ENCODE data around the gene CACNA1I.

Gene CACNA1I

GRCh38 chr22:39536711-39537110 lies 33.8 kb upstream of the CACNA1I start:
- Histone ChIP-seq H3K36me3 (ENCODE audit: low read length) (no peaks in the 10 kb centered on the region), H3K27me3 (ENCODE audit: low read length) (no peaks in the 10 kb centered on the region), H3K4me2 (ENCODE audit: low read depth, low read length, poor library complexity, severe bottlenecking) (no peak overlapping the region), H2AFZ (ENCODE audit: low read depth, low read length, severe bottlenecking) (no peak overlapping the region), H3K9ac (ENCODE audit: low read length) (no peak overlapping the region), H4K20me1 (ENCODE audit: low read depth, low read length) (no peaks in the 10 kb centered on the region), H3K79me2 (ENCODE audit: insufficient read depth, low read length) (peaks cover 8% of the 10 kb centered on the region), H3K27ac (ENCODE audit: low read depth, low read length) (no peak overlapping the region), H3K9me2 (replicated peaks; ENCODE audit: insufficient read depth, low read length) (no peaks in the 10 kb centered on the region), H3K9me3 (ENCODE audit: insufficient read depth, low read length) (no peaks in the 10 kb centered on the region), H3F3A (ENCODE audit: insufficient read depth) (peaks cover 5% of the 10 kb centered on the region; the same call in 1 of the 2 replicates), H3K4me3 (ENCODE audit: insufficient read depth, low read length, poor library complexity, severe bottlenecking) (no peak overlapping the region)
- TF ChIP-seq EZH2phosphoT487 (conservative IDR thresholded peaks at IDR 0.05; ENCODE audit: low read length): no peak
- TF ChIP-seq, protein P1, sequence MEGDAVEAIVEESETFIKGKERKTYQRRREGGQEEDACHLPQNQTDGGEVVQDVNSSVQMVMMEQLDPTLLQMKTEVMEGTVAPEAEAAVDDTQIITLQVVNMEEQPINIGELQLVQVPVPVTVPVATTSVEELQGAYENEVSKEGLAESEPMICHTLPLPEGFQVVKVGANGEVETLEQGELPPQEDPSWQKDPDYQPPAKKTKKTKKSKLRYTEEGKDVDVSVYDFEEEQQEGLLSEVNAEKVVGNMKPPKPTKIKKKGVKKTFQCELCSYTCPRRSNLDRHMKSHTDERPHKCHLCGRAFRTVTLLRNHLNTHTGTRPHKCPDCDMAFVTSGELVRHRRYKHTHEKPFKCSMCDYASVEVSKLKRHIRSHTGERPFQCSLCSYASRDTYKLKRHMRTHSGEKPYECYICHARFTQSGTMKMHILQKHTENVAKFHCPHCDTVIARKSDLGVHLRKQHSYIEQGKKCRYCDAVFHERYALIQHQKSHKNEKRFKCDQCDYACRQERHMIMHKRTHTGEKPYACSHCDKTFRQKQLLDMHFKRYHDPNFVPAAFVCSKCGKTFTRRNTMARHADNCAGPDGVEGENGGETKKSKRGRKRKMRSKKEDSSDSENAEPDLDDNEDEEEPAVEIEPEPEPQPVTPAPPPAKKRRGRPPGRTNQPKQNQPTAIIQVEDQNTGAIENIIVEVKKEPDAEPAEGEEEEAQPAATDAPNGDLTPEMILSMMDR (IDR thresholded peaks at IDR 0.05; ENCODE audit: insufficient read depth, low read length, poor library complexity, severe bottlenecking): no peak

DNA sequence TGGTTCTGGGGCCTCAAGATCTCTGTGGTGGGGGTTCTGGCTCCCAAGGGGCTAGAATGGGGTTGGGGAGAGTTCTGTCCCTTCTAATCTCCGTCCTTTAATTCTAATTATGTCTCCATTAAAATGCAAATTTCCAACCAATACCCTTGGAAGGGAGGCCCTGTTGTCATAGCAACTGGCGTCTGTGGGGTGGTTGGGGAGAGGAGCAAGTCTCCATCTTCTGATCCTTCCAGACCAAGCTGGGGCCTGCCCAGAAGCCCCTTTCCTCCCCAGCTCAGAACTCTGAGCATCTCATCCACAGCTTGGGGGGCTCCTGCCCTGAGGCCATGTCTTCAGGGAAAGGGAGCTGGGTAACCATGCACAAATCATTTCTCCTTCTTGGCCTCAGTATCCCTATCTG lies 32.6 kb upstream of the CACNA1I start:
- Histone ChIP-seq H3K9ac (ENCODE audit: low read length) (no peak overlapping the region), H2AFZ (ENCODE audit: low read depth, low read length, severe bottlenecking) (no peak overlapping the region), H3F3A (ENCODE audit: insufficient read depth) (peaks cover 5% of the 10 kb centered on the region; the same call in 1 of the 2 replicates), H3K9me2 (replicated peaks; ENCODE audit: insufficient read depth, low read length) (no peaks in the 10 kb centered on the region), H3K4me3 (ENCODE audit: insufficient read depth, low read length, poor library complexity, severe bottlenecking) (no peak overlapping the region), H3K4me2 (ENCODE audit: low read depth, low read length, poor library complexity, severe bottlenecking) (no peak overlapping the region), H3K9me3 (ENCODE audit: insufficient read depth, low read length) (no peaks in the 10 kb centered on the region), H3K36me3 (ENCODE audit: low read length) (no peaks in the 10 kb centered on the region), H3K27ac (ENCODE audit: low read depth, low read length) (no peak overlapping the region), H3K79me2 (ENCODE audit: insufficient read depth, low read length) (no peaks in the 10 kb centered on the region), H3K27me3 (ENCODE audit: low read length) (no peaks in the 10 kb centered on the region), H4K20me1 (ENCODE audit: low read depth, low read length) (no peaks in the 10 kb centered on the region)
- TF ChIP-seq, protein P1 (IDR thresholded peaks at IDR 0.05; ENCODE audit: insufficient read depth, low read length, poor library complexity, severe bottlenecking): no peak
- TF ChIP-seq EZH2phosphoT487 (conservative IDR thresholded peaks at IDR 0.05; ENCODE audit: low read length): no peak

DNA sequence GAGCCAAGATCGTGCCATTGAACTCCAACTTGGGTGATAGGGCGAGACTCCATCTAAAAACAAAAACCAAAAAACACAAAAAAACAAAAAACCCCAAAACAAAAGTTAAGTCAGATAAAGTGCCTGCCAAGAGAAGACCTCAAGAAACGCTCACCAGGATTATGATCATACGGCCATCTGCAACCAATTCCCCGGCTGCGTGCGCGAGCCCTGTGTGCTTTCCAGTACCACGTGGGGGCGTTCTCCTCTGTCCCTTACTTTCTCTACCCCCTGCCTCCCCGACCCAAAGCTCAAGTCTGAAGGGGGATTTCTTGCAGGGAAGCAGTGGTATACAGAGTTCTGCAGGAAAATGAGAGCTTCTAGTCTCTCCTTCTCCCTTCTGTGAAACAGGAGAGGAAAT lies 27.5 kb upstream of the CACNA1I start:
- Histone ChIP-seq H3K27ac (ENCODE audit: low read depth, low read length) (no peak overlapping the region), H3K4me3 (ENCODE audit: insufficient read depth, low read length, poor library complexity, severe bottlenecking) (no peak overlapping the region), H3K4me2 (ENCODE audit: low read depth, low read length, poor library complexity, severe bottlenecking) (no peak overlapping the region), H4K20me1 (ENCODE audit: low read depth, low read length) (no peaks in the 10 kb centered on the region), H3K9ac (ENCODE audit: low read length) (no peak overlapping the region), H3F3A (ENCODE audit: insufficient read depth) (no peaks in the 10 kb centered on the region), H3K27me3 (ENCODE audit: low read length) (no peaks in the 10 kb centered on the region), H3K79me2 (ENCODE audit: insufficient read depth, low read length) (no peaks in the 10 kb centered on the region), H2AFZ (ENCODE audit: low read depth, low read length, severe bottlenecking) (no peak overlapping the region), H3K9me2 (replicated peaks; ENCODE audit: insufficient read depth, low read length) (no peaks in the 10 kb centered on the region), H3K36me3 (ENCODE audit: low read length) (no peaks in the 10 kb centered on the region), H3K9me3 (ENCODE audit: insufficient read depth, low read length) (no peaks in the 10 kb centered on the region)
- no peak for TF ChIP-seq EZH2phosphoT487 (conservative IDR thresholded peaks at IDR 0.05; ENCODE audit: low read length)
- TF ChIP-seq, protein P1 (IDR thresholded peaks at IDR 0.05; ENCODE audit: insufficient read depth, low read length, poor library complexity, severe bottlenecking): peak; percentile 25

Data from SU-DHL-6 (cell line).